ENCODE measurements around the gene GPRC5D.

Gene GPRC5D

DNA sequence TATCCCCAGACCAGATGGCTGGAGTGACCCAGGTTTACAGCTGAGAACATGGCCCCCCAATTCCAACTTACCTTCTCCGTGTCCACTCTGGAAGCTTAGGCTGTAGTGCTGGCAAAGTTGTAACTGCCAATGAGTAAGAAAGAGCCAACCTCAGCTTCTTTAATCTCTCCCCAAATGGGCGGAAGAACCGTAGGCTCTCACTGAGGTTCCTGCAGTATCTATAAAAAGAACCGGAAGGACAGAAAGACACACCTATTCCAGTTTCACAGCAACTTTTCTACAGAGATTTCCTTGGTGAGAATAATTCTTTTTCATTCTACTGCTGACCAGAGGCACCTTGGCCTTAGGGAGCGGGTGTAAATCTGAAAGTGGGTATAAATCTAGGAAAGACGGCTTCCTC is at the start of gene GPRC5D:
Gene GPRC5D (minus strand): TSS at position 135 of the 400 bp plus-strand sequence. CDS start 1,786 bp downstream, outside the sequence.
- no peaks in the 10 kb centered on the region for H3K27me3 ChIP-seq (ENCODE audit: insufficient read depth, low read length)
- H3K9me3 ChIP-seq (ENCODE audit: insufficient read depth, low read depth, low read length), result no peaks in the 10 kb centered on the region
- H3K9ac ChIP-seq (ENCODE audit: low read depth, low read length), result no peak within 1 kb of the TSS
- no peak within 1 kb of the TSS for H3K27ac ChIP-seq (ENCODE audit: low read length)
- H3K36me3 ChIP-seq (ENCODE audit: insufficient read depth, low read depth, low read length), result no peaks in the 10 kb centered on the region
- no peak within 1 kb of the TSS for H3K4me3 ChIP-seq (ENCODE audit: low read length)
- H3K4me1 ChIP-seq (ENCODE audit: insufficient read depth, low read length), result no peaks in the 10 kb centered on the region

- no peaks in the 10 kb centered on the region for H3K36me3 ChIP-seq (ENCODE audit: insufficient read depth, low read depth, low read length)
- H3K9ac ChIP-seq (ENCODE audit: low read depth, low read length), result peak overlapping the region; percentile 72; the same call in 1 of the 2 replicates
- H3K9me3 ChIP-seq (ENCODE audit: insufficient read depth, low read depth, low read length), result no peaks in the 10 kb centered on the region
- peaks cover 25% of the 10 kb centered on the region for H3K27me3 ChIP-seq (ENCODE audit: insufficient read depth, low read length)
- H3K4me1 ChIP-seq (ENCODE audit: insufficient read depth, low read length), result peaks cover 15% of the 10 kb centered on the region; the same call in 1 of the 2 replicates
- H3K4me3 ChIP-seq (ENCODE audit: low read length), result peak overlapping the region; percentile 85
- H3K27ac ChIP-seq (ENCODE audit: low read length), result no peak overlapping the region
These were observed 49.7 kb upstream of the GPRC5D start for GRCh38 chr12:13001775-13002040.

DNA sequence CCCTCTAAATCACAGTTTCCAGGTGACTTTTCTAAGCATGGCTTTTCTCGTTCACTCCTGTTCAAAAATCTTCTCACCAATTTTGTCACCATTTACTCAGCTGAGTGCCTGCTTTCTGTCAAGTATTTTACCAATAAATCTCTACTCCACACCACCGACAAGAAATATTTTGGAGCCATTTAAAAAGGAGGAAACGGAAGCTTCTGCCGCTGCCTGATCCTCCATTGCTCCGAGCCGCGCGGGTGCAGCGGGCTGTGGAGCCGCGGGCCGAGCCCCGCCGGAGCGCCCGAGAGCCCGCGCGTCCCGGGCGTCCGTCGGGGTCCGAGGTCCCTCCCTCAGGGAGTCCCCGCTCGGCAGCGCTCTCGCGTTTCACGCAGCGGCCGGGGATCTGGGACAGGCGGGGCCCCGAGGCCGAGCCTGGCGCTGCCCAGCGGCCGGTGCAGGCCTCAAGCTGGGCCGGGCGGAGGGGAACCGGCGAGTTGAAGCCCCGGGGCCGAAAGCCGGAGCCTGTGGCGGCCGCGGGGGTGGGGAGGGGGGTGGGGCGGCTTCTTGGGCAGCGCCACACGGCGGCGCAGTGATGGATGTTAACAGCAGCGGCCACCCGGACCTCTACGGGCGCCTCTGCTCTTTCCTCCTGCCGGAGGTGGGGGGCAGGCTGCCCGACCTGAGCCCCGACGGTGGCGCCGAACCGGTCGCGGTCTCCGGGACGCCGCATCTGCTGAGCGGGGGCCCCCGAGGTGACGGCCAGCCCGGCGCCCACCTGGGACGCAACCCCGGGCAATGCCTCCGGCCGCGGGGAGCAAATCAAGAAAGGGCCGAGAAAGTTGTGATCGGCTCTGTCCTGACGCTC is 49.2 kb upstream of the GPRC5D start:
- H3K27ac ChIP-seq (ENCODE audit: low read length), result no peak overlapping the region
- peak overlapping the region; percentile 85 for H3K4me3 ChIP-seq (ENCODE audit: low read length)
- peaks cover 25% of the 10 kb centered on the region for H3K27me3 ChIP-seq (ENCODE audit: insufficient read depth, low read length)
- no peaks in the 10 kb centered on the region for H3K9me3 ChIP-seq (ENCODE audit: insufficient read depth, low read depth, low read length)
- peak overlapping the region; percentile 72; the same call in 1 of the 2 replicates for H3K9ac ChIP-seq (ENCODE audit: low read depth, low read length)
- no peaks in the 10 kb centered on the region for H3K36me3 ChIP-seq (ENCODE audit: insufficient read depth, low read depth, low read length)
- peaks cover 15% of the 10 kb centered on the region; the same call in 1 of the 2 replicates for H3K4me1 ChIP-seq (ENCODE audit: insufficient read depth, low read length)

DNA sequence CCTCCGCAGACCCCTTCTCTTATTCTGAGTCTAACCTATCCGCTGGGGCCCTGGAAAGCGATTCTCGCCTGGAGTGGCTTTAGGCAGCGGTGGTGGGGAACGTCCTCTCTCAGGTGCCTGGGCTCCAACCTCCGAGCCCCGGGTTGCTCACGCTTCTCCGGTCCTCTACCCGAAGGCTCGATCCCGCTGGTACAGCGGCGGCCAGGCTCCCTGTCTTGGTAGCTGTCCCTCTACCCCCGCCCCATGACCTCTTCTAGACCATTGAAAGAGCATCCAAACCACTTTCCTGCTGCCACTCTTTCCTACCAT is 48.6 kb upstream of the GPRC5D start:
- H3K9me3 ChIP-seq (ENCODE audit: insufficient read depth, low read depth, low read length), result no peaks in the 10 kb centered on the region
- H3K36me3 ChIP-seq (ENCODE audit: insufficient read depth, low read depth, low read length), result no peaks in the 10 kb centered on the region
- peak overlapping the region; percentile 72; the same call in 1 of the 2 replicates for H3K9ac ChIP-seq (ENCODE audit: low read depth, low read length)
- H3K4me3 ChIP-seq (ENCODE audit: low read length), result peak overlapping the region; percentile 85
- peaks cover 10% of the 10 kb centered on the region; the same call in 1 of the 2 replicates for H3K4me1 ChIP-seq (ENCODE audit: insufficient read depth, low read length)
- no peak overlapping the region for H3K27ac ChIP-seq (ENCODE audit: low read length)
- peaks cover 25% of the 10 kb centered on the region for H3K27me3 ChIP-seq (ENCODE audit: insufficient read depth, low read length)

GRCh38 chr12:12999959-13000615 is 48.1 kb upstream of the GPRC5D start, which contains the start of gene HEBP1:
TSS of gene HEBP1 (minus strand) at chr12:13000265. CDS start at chr12:13000114, 151 bp downstream.
- Histone ChIP-seq H3K36me3 (ENCODE audit: insufficient read depth, low read depth, low read length) (no peaks in the 10 kb centered on the region), H3K4me1 (ENCODE audit: insufficient read depth, low read length) (peaks cover 6% of the 10 kb centered on the region; the same call in 1 of the 2 replicates), H3K4me3 (ENCODE audit: low read length) (peak within 1 kb of the TSS; percentile 88), H3K27ac (ENCODE audit: low read length) (no peak within 1 kb of the TSS), H3K9ac (ENCODE audit: low read depth, low read length) (peak within 1 kb of the TSS; percentile 75; the same call in 1 of the 2 replicates), H3K9me3 (ENCODE audit: insufficient read depth, low read depth, low read length) (no peaks in the 10 kb centered on the region), H3K27me3 (ENCODE audit: insufficient read depth, low read length) (peaks cover 25% of the 10 kb centered on the region)

GRCh38 chr12:12999271-12999958 is 47.4 kb upstream of the GPRC5D start:
- peaks cover 25% of the 10 kb centered on the region for H3K27me3 ChIP-seq (ENCODE audit: insufficient read depth, low read length)
- H3K27ac ChIP-seq (ENCODE audit: low read length), result no peak overlapping the region
- peak overlapping the region; percentile 75; the same call in 1 of the 2 replicates for H3K9ac ChIP-seq (ENCODE audit: low read depth, low read length)
- H3K4me1 ChIP-seq (ENCODE audit: insufficient read depth, low read length), result peaks cover 6% of the 10 kb centered on the region; the same call in 1 of the 2 replicates
- H3K36me3 ChIP-seq (ENCODE audit: insufficient read depth, low read depth, low read length), result no peaks in the 10 kb centered on the region
- H3K9me3 ChIP-seq (ENCODE audit: insufficient read depth, low read depth, low read length), result no peaks in the 10 kb centered on the region
- H3K4me3 ChIP-seq (ENCODE audit: low read length), result peak overlapping the region; percentile 88

GRCh38 chr12:12998248-12998647 is 46.3 kb upstream of the GPRC5D start:
- Histone ChIP-seq H3K9ac (ENCODE audit: low read depth, low read length) (no peak overlapping the region), H3K9me3 (ENCODE audit: insufficient read depth, low read depth, low read length) (no peaks in the 10 kb centered on the region), H3K36me3 (ENCODE audit: insufficient read depth, low read depth, low read length) (no peaks in the 10 kb centered on the region), H3K27ac (ENCODE audit: low read length) (no peak overlapping the region), H3K4me3 (ENCODE audit: low read length) (no peak overlapping the region), H3K4me1 (ENCODE audit: insufficient read depth, low read length) (peaks cover 6% of the 10 kb centered on the region; the same call in 1 of the 2 replicates), H3K27me3 (ENCODE audit: insufficient read depth, low read length) (peaks cover 21% of the 10 kb centered on the region)

GRCh38 chr12:12997734-12998133 is 45.8 kb upstream of the GPRC5D start:
- H3K4me1 ChIP-seq (ENCODE audit: insufficient read depth, low read length), result peaks cover 6% of the 10 kb centered on the region; the same call in 1 of the 2 replicates
- H3K4me3 ChIP-seq (ENCODE audit: low read length), result no peak overlapping the region
- no peak overlapping the region for H3K9ac ChIP-seq (ENCODE audit: low read depth, low read length)
- no peak overlapping the region for H3K27ac ChIP-seq (ENCODE audit: low read length)
- H3K9me3 ChIP-seq (ENCODE audit: insufficient read depth, low read depth, low read length), result no peaks in the 10 kb centered on the region
- H3K27me3 ChIP-seq (ENCODE audit: insufficient read depth, low read length), result peaks cover 16% of the 10 kb centered on the region
- no peaks in the 10 kb centered on the region for H3K36me3 ChIP-seq (ENCODE audit: insufficient read depth, low read depth, low read length)

DNA sequence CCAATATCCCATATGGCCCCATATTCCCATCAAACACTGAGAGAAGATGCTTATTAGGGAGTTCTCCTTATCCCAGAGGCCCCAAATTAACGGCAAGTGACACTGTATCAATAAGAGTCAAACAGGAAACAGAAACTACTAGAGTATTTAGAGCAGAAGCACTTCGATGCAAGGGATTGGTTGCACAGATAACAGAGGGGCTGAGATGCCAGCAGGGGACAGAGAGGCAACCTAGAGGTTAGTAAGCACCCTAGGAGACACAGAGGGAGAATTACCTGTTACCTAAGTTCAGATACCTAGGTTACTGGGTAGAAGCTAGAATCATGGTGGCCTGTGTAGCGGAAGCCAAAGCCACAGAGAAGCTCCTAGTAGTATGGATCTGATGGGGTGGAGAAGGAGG is 45.2 kb upstream of the GPRC5D start:
- Histone ChIP-seq H3K4me1 (ENCODE audit: insufficient read depth, low read length) (peaks cover 6% of the 10 kb centered on the region; the same call in 1 of the 2 replicates), H3K36me3 (ENCODE audit: insufficient read depth, low read depth, low read length) (no peaks in the 10 kb centered on the region), H3K4me3 (ENCODE audit: low read length) (no peak overlapping the region), H3K27me3 (ENCODE audit: insufficient read depth, low read length) (peaks cover 10% of the 10 kb centered on the region), H3K9me3 (ENCODE audit: insufficient read depth, low read depth, low read length) (no peaks in the 10 kb centered on the region), H3K9ac (ENCODE audit: low read depth, low read length) (no peak overlapping the region), H3K27ac (ENCODE audit: low read length) (no peak overlapping the region)

DNA sequence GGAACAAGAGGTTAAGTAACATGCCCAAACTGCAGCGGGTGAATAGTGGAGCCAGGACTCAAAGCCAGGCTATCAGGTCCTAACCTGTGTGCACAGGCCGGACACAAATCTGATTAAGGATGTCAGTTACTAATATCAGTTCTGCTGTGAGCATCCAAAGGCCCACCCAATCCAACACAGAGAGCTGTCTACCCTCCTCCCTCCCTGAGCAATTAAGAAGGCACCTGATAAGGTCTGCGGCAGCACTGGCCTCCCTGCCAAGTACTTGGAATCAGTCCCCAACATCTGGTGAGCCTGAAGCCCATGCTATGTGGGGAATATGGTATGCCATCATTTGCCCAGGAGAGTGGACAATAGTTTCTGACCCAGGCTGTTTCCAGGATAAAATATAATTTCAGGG is 44.2 kb upstream of the GPRC5D start:
- Histone ChIP-seq H3K27ac (ENCODE audit: low read length) (no peak overlapping the region), H3K9ac (ENCODE audit: low read depth, low read length) (no peak overlapping the region), H3K9me3 (ENCODE audit: insufficient read depth, low read depth, low read length) (no peaks in the 10 kb centered on the region), H3K4me3 (ENCODE audit: low read length) (no peak overlapping the region), H3K4me1 (ENCODE audit: insufficient read depth, low read length) (peaks cover 10% of the 10 kb centered on the region), H3K27me3 (ENCODE audit: insufficient read depth, low read length) (0 out of 2 replicates have a peak, but pooled peaks cover 3% of the 10 kb centered on the region), H3K36me3 (ENCODE audit: insufficient read depth, low read depth, low read length) (no peaks in the 10 kb centered on the region)

GRCh38 chr12:12995088-12995487 is 43.1 kb upstream of the GPRC5D start:
- no peaks in the 10 kb centered on the region for H3K27me3 ChIP-seq (ENCODE audit: insufficient read depth, low read length)
- no peak overlapping the region for H3K27ac ChIP-seq (ENCODE audit: low read length)
- H3K36me3 ChIP-seq (ENCODE audit: insufficient read depth, low read depth, low read length), result no peaks in the 10 kb centered on the region
- no peak overlapping the region for H3K4me3 ChIP-seq (ENCODE audit: low read length)
- H3K9me3 ChIP-seq (ENCODE audit: insufficient read depth, low read depth, low read length), result no peaks in the 10 kb centered on the region
- H3K4me1 ChIP-seq (ENCODE audit: insufficient read depth, low read length), result peaks cover 19% of the 10 kb centered on the region
- no peak overlapping the region for H3K9ac ChIP-seq (ENCODE audit: low read depth, low read length)
